Lower leg skin (tissue), 4 donors: ENCODE measurements around the gene KLKB1. TPM values are rescaled to one million over a fixed set of nuclear protein-coding genes. Genes with fewer than 3 reads are reported as not detected.

Experiments
- DNase-seq, 2 donors: peaks; one replicate each; pipeline ENCODE4 v3.0.0-alpha.2; 2019; ENCODE audit warnings: low spot score in 2 of 2
- H3K4me3 ChIP-seq: fragments of 200-600 bp; sonication (generic); 2 replicates; pipeline ENCODE4 v1.5.1; 2017; ENCODE audit warnings: mild to moderate bottlenecking, low read depth; ENCODE audit not compliant: poor library complexity, severe bottlenecking
- CTCF ChIP-seq, 3 donors: fragments of 450-650 bp; IDR thresholded peaks; one replicate each; pipeline ENCODE4 v1.5.1; 2016; ENCODE audit warnings: antibody characterized with exemption in 3 of 3, mild to moderate bottlenecking in 3 of 3, moderate library complexity in 2 of 3
- POLR2A ChIP-seq, 2 donors: fragments of 450-650 bp; IDR thresholded peaks; one replicate each; pipeline ENCODE4 v1.6.1; 2016 to 2017; ENCODE audit warnings: antibody characterized with exemption in 2 of 2, mild to moderate bottlenecking in 1 of 2, moderate library complexity in 1 of 2
- WGBS, 2 donors: methylation state at CpG; one replicate each; pipeline ENCODE4 v1.1.5; 2018; 5-methylcytosine and 5-hydroxymethylcytosine counted together
- intact Hi-C: fragments of 100-400 bp; cut with DNase I; formaldehyde crosslinking; loops from one replicate; pipeline ENCODE4 v1.15.0; 2023; ENCODE audit warnings: low total_unique reads
- total RNA-seq, 4 donors: library from RNA; depleted of rRNA; stranded (reverse); fragments of >200 nt; gene quantifications; one replicate each; pipeline ENCODE4 v1.1.0, GENCODE V29; 2016

Gene KLKB1
- total RNA-seq, 4 donors from 2014 or later = 0.26 TPM; not detected in 3

DNA sequence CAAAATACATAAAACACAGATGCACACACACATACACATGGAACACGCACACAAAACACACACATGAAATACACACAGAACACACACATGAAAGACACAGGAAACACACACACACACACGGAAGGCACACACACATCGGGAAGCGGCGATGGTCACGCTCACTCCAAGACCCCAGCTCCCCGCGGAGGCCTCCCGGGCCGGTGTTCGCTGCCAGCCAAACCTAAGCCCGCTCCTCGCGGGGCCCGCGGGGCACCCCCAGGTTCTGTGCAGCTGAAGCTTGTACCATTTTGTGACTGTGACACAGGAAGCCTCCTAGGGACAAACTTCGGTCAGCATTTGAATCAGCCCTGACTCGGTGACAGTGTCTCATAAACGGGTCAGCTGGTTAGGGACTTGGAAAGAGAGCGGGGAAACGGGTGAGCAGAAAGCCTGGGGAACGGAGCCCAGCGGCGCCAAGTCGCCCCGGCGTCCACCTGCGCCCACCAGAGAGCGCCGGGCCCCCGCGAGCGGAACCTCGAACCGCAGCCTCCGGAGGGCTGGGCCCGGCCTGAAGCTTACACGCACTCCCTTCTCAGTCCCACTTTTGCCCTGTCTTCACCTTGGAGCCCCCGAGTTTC, 70.8 kb downstream of the KLKB1 start:
- no peak overlapping the region for H3K4me3 ChIP-seq
- intact Hi-C loops = loop anchor here (5.0 kb wide), 1 partner anchor 289 kb away; no protein-coding TSS in a partner anchor
- no peak for DNase-seq
- WGBS, 2 donors = 22 to 26% methylated on average over 26 to 36 of the region's 39 CpGs
- TF ChIP-seq CTCF (IDR thresholded peaks at IDR 0.05) = no peak
- TF ChIP-seq POLR2A (IDR thresholded peaks at IDR 0.05) = no peak

DNA sequence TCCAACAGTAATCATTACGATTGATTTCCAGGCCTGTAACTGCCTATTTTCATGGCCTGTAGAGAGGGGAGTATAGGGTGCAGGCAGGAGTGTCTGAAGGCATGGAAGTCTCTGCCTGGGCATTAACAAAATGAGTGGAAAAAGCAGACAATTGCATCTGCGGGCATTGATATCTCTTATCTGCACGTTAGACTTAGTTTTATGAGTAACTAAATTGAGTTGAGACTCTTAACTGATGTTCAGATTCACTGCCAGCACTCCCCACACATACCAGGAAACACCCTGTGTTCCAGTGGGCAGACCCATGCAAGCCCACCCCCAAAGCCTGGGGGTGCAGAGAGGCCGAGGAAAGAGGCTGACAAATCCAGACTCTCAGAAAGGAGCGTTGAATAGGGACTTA, 72.0 kb downstream of the KLKB1 start:
- TF ChIP-seq POLR2A (IDR thresholded peaks at IDR 0.05) = no peak
- no peak for TF ChIP-seq CTCF (IDR thresholded peaks at IDR 0.05)
- 76 to 77% methylated on average over 5 of the region's 5 CpGs for WGBS, 2 donors
- H3K4me3 ChIP-seq = no peak overlapping the region
- intact Hi-C loops = loop anchor here (5.0 kb wide), 1 partner anchor 288 kb away; no protein-coding TSS in a partner anchor
- no peak for DNase-seq

DNA sequence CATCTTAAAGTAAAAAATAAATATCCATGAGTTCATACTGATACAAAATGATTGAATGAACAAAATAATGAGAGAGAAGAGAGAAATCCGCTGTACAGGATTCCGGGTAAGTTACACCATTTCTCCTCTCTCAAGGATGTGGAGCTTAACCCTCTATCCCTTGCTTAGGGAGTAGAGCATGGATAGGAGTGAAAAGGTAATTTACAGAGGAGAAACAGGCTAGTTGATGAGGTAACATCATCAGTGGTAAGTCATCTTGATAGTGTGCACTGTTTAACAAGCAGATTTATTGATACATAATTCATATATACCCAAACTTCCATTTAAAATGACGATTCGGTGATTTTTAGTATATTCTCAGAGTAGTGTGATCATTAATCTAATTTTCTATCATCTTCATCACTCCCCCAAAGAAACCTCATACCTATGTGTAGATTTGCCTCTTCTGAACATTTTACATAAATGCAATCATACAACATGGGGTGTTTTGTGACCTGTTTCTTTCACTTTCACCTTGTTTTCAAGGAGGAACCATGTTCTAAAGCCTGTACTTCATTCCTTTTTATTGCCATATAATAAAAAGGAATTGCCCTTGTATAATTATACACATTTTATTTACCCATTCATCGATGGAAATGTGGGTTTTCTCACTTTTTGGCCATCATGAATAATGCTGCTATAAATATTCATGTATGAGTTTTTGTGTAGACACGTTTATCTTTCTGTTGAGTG, 73.5 kb downstream of the KLKB1 start:
- intact Hi-C loops = no loop called here
- H3K4me3 ChIP-seq = no peak overlapping the region
- DNase-seq = no peak
- TF ChIP-seq POLR2A (IDR thresholded peaks at IDR 0.05) = no peak
- WGBS, 2 donors = 79% methylated on average over 6 of the region's 6 CpGs

- no peak overlapping the region for H3K4me3 ChIP-seq
- TF ChIP-seq CTCF (IDR thresholded peaks at IDR 0.05) = no peak
- TF ChIP-seq POLR2A (IDR thresholded peaks at IDR 0.05) = no peak
- intact Hi-C loops = no loop called here
- no peak for DNase-seq
- 85 to 89% methylated on average over 5 of the region's 5 CpGs for whole genome bisulfite sequencing, 2 donors
These were observed 76.9 kb downstream of the KLKB1 start for GRCh38 chr4:186304216-186304615.

DNA sequence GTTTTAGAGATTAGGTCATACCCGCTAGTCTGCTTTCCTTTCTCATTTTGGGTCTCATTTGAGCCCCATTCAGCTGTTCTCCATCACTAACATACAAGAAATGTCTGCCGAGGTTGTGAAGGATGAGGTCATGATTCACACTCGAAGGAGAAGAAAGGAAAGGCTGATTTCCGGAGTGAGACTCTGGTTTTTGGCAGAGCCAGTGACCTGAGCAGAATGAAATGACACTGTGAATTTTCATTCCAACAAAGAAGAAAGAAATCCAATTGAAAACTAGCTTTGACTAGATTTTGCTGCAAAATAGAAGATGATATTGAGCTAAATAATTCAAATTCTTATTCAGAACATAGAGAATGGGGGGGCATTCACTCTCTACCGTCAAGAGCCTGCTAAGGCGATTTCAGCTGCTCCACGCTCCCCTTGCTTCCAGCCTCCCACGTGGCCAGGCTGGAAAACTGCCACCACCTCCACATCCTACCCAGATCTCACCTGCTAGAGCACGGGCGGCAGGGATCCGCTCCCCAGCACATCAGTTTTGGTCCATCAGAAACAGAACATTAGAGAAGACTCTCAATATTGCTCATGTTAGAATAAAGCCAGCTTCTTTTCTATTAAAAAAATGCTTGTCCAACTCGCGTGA, 77.7 kb downstream of the KLKB1 start:
- no peak overlapping the region for H3K4me3 ChIP-seq
- peak in 1 of 2 donors; percentile 46 for DNase-seq
- TF ChIP-seq CTCF (IDR thresholded peaks at IDR 0.05) (no peak), POLR2A (IDR thresholded peaks at IDR 0.05) (no peak)
- WGBS, 2 donors = 55 to 58% methylated on average over 13 of the region's 13 CpGs
- intact Hi-C loops = no loop called here

- no peak for TF ChIP-seq CTCF (IDR thresholded peaks at IDR 0.05)
- TF ChIP-seq POLR2A (IDR thresholded peaks at IDR 0.05) = no peak
- no peak overlapping the region for H3K4me3 ChIP-seq
- 44 to 51% methylated on average over 4 of the region's 4 CpGs for WGBS, 2 donors
- intact Hi-C loops = no loop called here
- peak in 1 of 2 donors; percentile 26 for DNase-seq
These were observed 80.2 kb downstream of the KLKB1 start for GRCh38 chr4:186307497-186307896.
